Stomach (tissue), 9 donors: ENCODE measurements around the gene VIPR2. TPM values are rescaled to one million over a fixed set of nuclear protein-coding genes. Genes with fewer than 3 reads are reported as not detected.
"Not testable (repeated sequence)": the region's sequence is repeated elsewhere in the genome, so short reads cannot be mapped to it uniquely, and the experiment has no call there.

Experiments
- DNase-seq, 2 donors: peaks; one replicate each; pipeline versions ENCODE4 v3.0.0 to v3.0.0-alpha.2; 2013 to 2019
- H3K27ac ChIP-seq, 5 donors: fragments of 200-600 bp in 4 of 5; sonication (generic) in 4 of 5; one replicate each; pipeline ENCODE4 v1.5.1; 2013 to 2019; ENCODE audit warnings: mild to moderate bottlenecking in 1 of 5, moderate library complexity in 1 of 5
- H3K27me3 ChIP-seq, 3 donors: fragments of 200-600 bp; sonication (generic); one replicate each; pipeline ENCODE4 v1.5.1; 2017 to 2019; ENCODE audit warnings: mixed run types in 1 of 3
- H3K36me3 ChIP-seq, 4 donors: fragments of 200-600 bp; sonication (generic); 1 replicate in 3 of 4; 2 replicates in 1 of 4; pipeline ENCODE4 v1.5.1; 2016 to 2019
- H3K4me1 ChIP-seq, 4 donors: fragments of 200-600 bp; sonication (generic); one replicate each; pipeline ENCODE4 v1.5.1; 2016 to 2019
- H3K4me3 ChIP-seq, 4 donors: fragments of 200-600 bp; sonication (generic) in 3 of 4; one replicate each; pipeline ENCODE4 v1.5.1; 2016 to 2019; ENCODE audit warnings: mild to moderate bottlenecking in 1 of 4
- H3K9me3 ChIP-seq, 4 donors: fragments of 200-600 bp; sonication (generic); one replicate each; pipeline ENCODE4 v1.5.1; 2016 to 2019
- CTCF ChIP-seq, 7 experiments: fragments of 450-650 bp in 4 of 7; fragments of 200-600 bp in 3 of 7; sonication (generic) in 3 of 7; IDR thresholded peaks; one replicate each; pipeline ENCODE4 v1.5.1; 2016 to 2019; ENCODE audit warnings: antibody characterized with exemption in 7 of 7, control low read depth in 2 of 7, mild to moderate bottlenecking in 1 of 7
- EP300 ChIP-seq: sonication (generic); formaldehyde crosslinking; IDR thresholded peaks from one replicate; pipeline ENCODE4 v1.6.1; 2017; ENCODE audit warnings: antibody characterized with exemption
- POLR2A ChIP-seq, 4 donors: fragments of 450-650 bp; IDR thresholded peaks; one replicate each; pipeline ENCODE4 v1.6.1; 2016; ENCODE audit warnings: antibody characterized with exemption in 4 of 4, control low read depth in 2 of 4, mild to moderate bottlenecking in 1 of 4, moderate library complexity in 1 of 4
- POLR2AphosphoS5 ChIP-seq, 3 donors: sonication (generic); formaldehyde crosslinking; IDR thresholded peaks; one replicate each; pipeline ENCODE4 v1.6.1; 2016; ENCODE audit warnings: antibody characterized with exemption in 3 of 3
- WGBS, 5 donors: extraction: QIAGEN DNeasy Blood & Tissue Kit in 3 of 5; methylation state at CpG; one replicate each; pipeline versions ENCODE4 v1.1.5 to v1.1.7; 2013 to 2018; 5-methylcytosine and 5-hydroxymethylcytosine counted together
- intact Hi-C: fragments of 100-400 bp; cut with DNase I; formaldehyde crosslinking; loops from one replicate; pipeline ENCODE4 v1.15.1; 2023; ENCODE audit warnings: low total_unique reads
- polyA plus RNA-seq, 3 donors: library from polyadenylated mRNA; stranded (reverse); fragments of 200-250 nt; gene quantifications; one replicate each; pipeline ENCODE4 v1.2.3, GENCODE V29; 2013
- total RNA-seq, 5 donors: library from RNA; depleted of rRNA; stranded (reverse); fragments of >200 nt; gene quantifications; one replicate each; pipeline versions ENCODE4 v1.1.0 to v1.2.3, GENCODE V29; 2014 to 2016
- donor health status: healthy with polysubstance abuse.
- donor health status: Bipolar disorder and iron deficiency.
- donor health status: healthy.

VIPR2 gene
- total and polyA plus RNA-seq, 8 donors: 1.2 to 25.4 (median 4.6) TPM

DNA sequence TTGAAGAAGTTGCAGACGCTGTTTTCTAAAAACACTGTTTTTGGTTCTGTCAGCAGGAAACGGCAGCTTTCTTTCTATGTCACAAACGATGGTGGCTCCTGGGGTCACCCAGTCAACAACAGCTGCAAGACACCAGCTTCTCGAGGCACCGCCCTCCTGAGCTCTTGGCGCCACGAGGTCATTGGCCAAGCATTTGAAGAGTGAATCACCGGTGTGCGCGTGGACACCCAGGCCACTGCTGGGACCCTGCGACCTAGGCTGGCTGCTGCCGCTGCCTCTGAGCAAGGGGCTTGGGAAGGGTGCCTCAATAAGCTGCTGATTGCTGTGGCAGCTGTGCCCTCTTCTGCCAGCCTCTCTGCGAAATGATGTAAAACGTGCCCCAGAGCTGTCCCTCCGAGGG lies 22.5 kb upstream of the VIPR2 start:
- DNase-seq: no peak
- TF ChIP-seq POLR2AphosphoS5 (IDR thresholded peaks at IDR 0.05) (no peak), CTCF (IDR thresholded peaks at IDR 0.05) (no peak), EP300 (no peak), POLR2A (IDR thresholded peaks at IDR 0.05) (no peak)
- H3K36me3 ChIP-seq: no peaks in the 10 kb centered on the region
- H3K9me3 ChIP-seq: peaks cover 0 to 4% (median 0%) of the 10 kb centered on the region in 4 donors
- intact Hi-C loops: no loop called here
- H3K4me1 ChIP-seq: no peaks in the 10 kb centered on the region
- H3K27ac ChIP-seq: no peak overlapping the region
- no peaks in the 10 kb centered on the region for H3K27me3 ChIP-seq
- no peak overlapping the region for H3K4me3 ChIP-seq
- WGBS, 5 donors: 81 to 89% (median 84%) methylated on average over 11 to 15 of the region's 15 CpGs

DNA sequence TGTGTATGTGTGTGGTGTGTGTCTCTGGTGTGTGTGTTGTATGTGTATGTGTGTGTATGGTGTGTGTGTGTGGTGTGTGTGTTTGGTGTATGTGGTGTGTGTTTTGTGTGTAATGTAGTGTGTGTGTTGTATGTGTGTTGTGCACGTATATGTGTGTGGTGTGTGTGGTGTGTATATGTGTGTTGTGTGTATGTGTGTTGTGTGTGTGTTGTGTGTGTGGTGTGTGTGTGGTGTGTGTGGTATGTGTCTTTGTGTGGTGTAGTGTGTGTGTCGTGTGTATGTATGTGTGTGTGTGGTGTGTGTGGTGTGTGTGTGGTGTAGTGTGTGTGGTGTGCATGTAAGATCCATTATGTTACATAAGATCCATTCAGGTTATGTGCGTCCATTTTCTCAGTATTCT lies 21.9 kb upstream of the VIPR2 start:
- Histone ChIP-seq H3K36me3 (no peaks in the 10 kb centered on the region), H3K4me1 (no peaks in the 10 kb centered on the region), H3K27ac (no peak overlapping the region), H3K4me3 (no peak overlapping the region), H3K27me3 (no peaks in the 10 kb centered on the region), H3K9me3 (peaks cover 0 to 4% (median 0%) of the 10 kb centered on the region in 4 donors)
- TF ChIP-seq POLR2AphosphoS5 (IDR thresholded peaks at IDR 0.05) (no peak), POLR2A (IDR thresholded peaks at IDR 0.05) (no peak), EP300 (no peak), CTCF (IDR thresholded peaks at IDR 0.05) (no peak)
- DNase-seq: no peak
- whole genome bisulfite sequencing, 5 donors: 59 to 62% (median 62%) methylated on average over 3 of the region's 3 CpGs
- intact Hi-C loops: no loop called here

GRCh38 chr7:159165352-159165751 lies 20.7 kb upstream of the VIPR2 start:
- H3K4me3 ChIP-seq: no peak overlapping the region
- TF ChIP-seq POLR2AphosphoS5 (IDR thresholded peaks at IDR 0.05) (no peak), CTCF (IDR thresholded peaks at IDR 0.05) (no peak), EP300 (no peak), POLR2A (IDR thresholded peaks at IDR 0.05) (no peak)
- peaks cover 0 to 4% (median 0%) of the 10 kb centered on the region in 4 donors for H3K9me3 ChIP-seq
- 86 to 94% (median 93%) methylated on average over 6 of the region's 6 CpGs for WGBS, 5 donors
- H3K27me3 ChIP-seq: no peaks in the 10 kb centered on the region
- H3K4me1 ChIP-seq: no peaks in the 10 kb centered on the region
- no peaks in the 10 kb centered on the region for H3K36me3 ChIP-seq
- DNase-seq: no peak
- no peak overlapping the region for H3K27ac ChIP-seq
- intact Hi-C loops: no loop called here

GRCh38 chr7:159163703-159164301 lies 19.1 kb upstream of the VIPR2 start:
- H3K36me3 ChIP-seq, intact Hi-C loops, H3K9me3 ChIP-seq, DNase-seq, H3K27me3 ChIP-seq, H3K27ac ChIP-seq, H3K4me3 ChIP-seq, H3K4me1 ChIP-seq: not testable (repeated sequence)
- 71 to 93% (median 79%) methylated on average over 3 to 9 of the region's 11 CpGs for WGBS, 5 donors

- H3K4me1 ChIP-seq: not testable (repeated sequence)
- 70 to 91% (median 84%) methylated on average over 15 to 21 of the region's 21 CpGs for WGBS, 5 donors
Measured at GRCh38 chr7:159162050-159162626, 17.5 kb upstream of the VIPR2 start.

More at GRCh38 chr7:159162050-159162626, 17.5 kb upstream of the VIPR2 start:
- H3K36me3 ChIP-seq, H3K4me3 ChIP-seq, H3K9me3 ChIP-seq, H3K27me3 ChIP-seq, intact Hi-C loops, DNase-seq, H3K27ac ChIP-seq: not testable (repeated sequence)
